ENCODE data around the gene HSFX3. TPM values are rescaled to one million over a fixed set of nuclear protein-coding genes. Genes with fewer than 3 reads are reported as not detected.
"Not testable (repeated sequence)": the region's sequence is repeated elsewhere in the genome, so short reads cannot be mapped to it uniquely, and the experiment has no call there.

Gene HSFX3
- total and polyA plus RNA-seq, 2 of the 13 experiments (the other 11 are each of a cell fraction or from before 2014, with no cell fraction given): not detected

DNA sequence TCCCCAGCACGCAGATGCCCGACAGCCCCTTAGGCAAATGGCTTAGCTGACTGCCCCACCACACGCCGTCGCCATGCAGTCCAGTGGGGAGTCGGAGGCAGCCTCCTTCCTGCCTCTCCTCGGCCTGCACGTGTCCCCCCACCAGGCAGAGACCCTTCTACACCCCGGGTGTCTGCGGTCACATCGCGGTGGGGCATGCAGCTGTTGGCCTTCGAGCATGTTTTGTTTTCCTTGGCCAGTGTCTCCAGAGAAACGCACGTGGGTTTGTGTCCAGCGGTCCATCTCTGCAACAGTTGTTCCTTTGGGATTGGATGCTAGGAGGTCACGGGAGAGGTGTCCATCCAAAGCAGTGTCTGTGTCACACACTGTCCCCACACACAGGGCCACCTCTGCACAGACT, 45.5 kb upstream of the HSFX3 start, which contains the start of gene HSFX2:
HSFX2 (minus strand) TSS at position 101 of the 400 bp plus-strand sequence. CDS start 614 bp downstream, outside the sequence.
- ATAC-seq; BruUV-seq (replicated peaks); DNase-seq (ENCODE audit: low spot score); CTCF ChIA-PET (ENCODE audit: low intra/inter-chr PET ratio, low total read pairs); H3K36me3 ChIP-seq (replicated peaks in 1 of 2; ENCODE audit: control insufficient read depth in 1 of 2, insufficient read depth in 2 of 2, low read length in 2 of 2); H3K79me2 ChIP-seq (ENCODE audit: insufficient read depth, low read length); in situ Hi-C loops (cut with HindIII; ENCODE audit: extremely low pct_ligation_motif_present, low pct_unique_long_range_greater_than_20kb); H4K20me1 ChIP-seq (ENCODE audit: insufficient read depth, low read length); intact Hi-C loops (cut with micrococcal nuclease; ENCODE audit: unreplicated experiment); FAIRE-seq; H3K27me3 ChIP-seq (ENCODE audit: control insufficient read depth in 1 of 2, insufficient read depth in 2 of 2, low read length in 2 of 2); H3K4me2 ChIP-seq (ENCODE audit: low read depth, low read length); H3K4me1 ChIP-seq (ENCODE audit: insufficient read depth, low read length); H3K27ac ChIP-seq (ENCODE audit: extremely low read length, insufficient read depth, low read length); H3K4me3 ChIP-seq (replicated peaks in 1 of 3; ENCODE audit: insufficient read depth in 1 of 3, low read depth in 2 of 3, low read length in 3 of 3); H3K9me3 ChIP-seq (ENCODE audit: low read length); H2AFZ ChIP-seq (ENCODE audit: low read length); H3K9ac ChIP-seq (ENCODE audit: insufficient read depth, low read depth, low read length); POLR2A ChIA-PET: not testable (repeated sequence)
- WGBS (ENCODE audit: low lambda C conversion rate): no CpG with 5 or more reads among the region's 17 CpGs

DNA sequence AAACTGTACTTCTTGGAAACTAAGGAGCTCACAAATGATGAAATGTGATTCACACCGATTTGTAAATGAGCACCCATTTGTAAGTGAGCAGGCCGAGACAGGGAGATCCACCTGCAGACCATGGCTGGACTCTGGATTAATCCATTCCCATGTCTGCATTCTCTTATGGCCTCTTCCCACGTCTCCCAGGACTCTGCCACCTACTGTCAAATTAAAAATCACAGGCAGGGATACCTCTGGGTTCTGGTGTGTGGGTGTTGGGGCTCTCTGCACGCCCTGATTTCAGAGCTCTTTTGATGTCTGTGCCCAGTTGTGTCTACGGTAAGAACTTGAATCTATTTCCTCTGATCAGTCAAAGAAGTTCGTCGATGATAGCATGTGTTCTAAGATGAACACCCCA, 41.3 kb upstream of the HSFX3 start:
- H3K9me3 ChIP-seq (ENCODE audit: low read length); H3K36me3 ChIP-seq (replicated peaks in 1 of 2; ENCODE audit: control insufficient read depth in 1 of 2, insufficient read depth in 2 of 2, low read length in 2 of 2); CTCF ChIA-PET (ENCODE audit: low intra/inter-chr PET ratio, low total read pairs); H4K20me1 ChIP-seq (ENCODE audit: insufficient read depth, low read length); H3K27me3 ChIP-seq (ENCODE audit: control insufficient read depth in 1 of 2, insufficient read depth in 2 of 2, low read length in 2 of 2); H3K4me1 ChIP-seq (ENCODE audit: insufficient read depth, low read length); H3K4me2 ChIP-seq (ENCODE audit: low read depth, low read length); FAIRE-seq; BruUV-seq (replicated peaks); H3K27ac ChIP-seq (ENCODE audit: extremely low read length, insufficient read depth, low read length); DNase-seq (ENCODE audit: low spot score); in situ Hi-C loops (cut with HindIII; ENCODE audit: extremely low pct_ligation_motif_present, low pct_unique_long_range_greater_than_20kb); H3K79me2 ChIP-seq (ENCODE audit: insufficient read depth, low read length); H3K9ac ChIP-seq (ENCODE audit: insufficient read depth, low read depth, low read length); intact Hi-C loops (cut with micrococcal nuclease; ENCODE audit: unreplicated experiment); H2AFZ ChIP-seq (ENCODE audit: low read length); H3K4me3 ChIP-seq (replicated peaks in 1 of 3; ENCODE audit: insufficient read depth in 1 of 3, low read depth in 2 of 3, low read length in 3 of 3); POLR2A ChIA-PET: not testable (repeated sequence)
- peak; percentile 52; the same call in 2 of the 3 replicates for ATAC-seq
- no CpG with 5 or more reads among the region's 7 CpGs for WGBS (ENCODE audit: low lambda C conversion rate)

GRCh38 chrX:149587359-149587758, 37.6 kb upstream of the HSFX3 start, which contains the start of gene MAGEA9B:
Gene MAGEA9B, minus strand, starts transcription at chrX:149587459. Its CDS starts 4,280 bp downstream, at chrX:149583179.
- not testable (repeated sequence) for ATAC-seq
- no CpG with 5 or more reads among the region's 12 CpGs for WGBS (ENCODE audit: low lambda C conversion rate)

DNA sequence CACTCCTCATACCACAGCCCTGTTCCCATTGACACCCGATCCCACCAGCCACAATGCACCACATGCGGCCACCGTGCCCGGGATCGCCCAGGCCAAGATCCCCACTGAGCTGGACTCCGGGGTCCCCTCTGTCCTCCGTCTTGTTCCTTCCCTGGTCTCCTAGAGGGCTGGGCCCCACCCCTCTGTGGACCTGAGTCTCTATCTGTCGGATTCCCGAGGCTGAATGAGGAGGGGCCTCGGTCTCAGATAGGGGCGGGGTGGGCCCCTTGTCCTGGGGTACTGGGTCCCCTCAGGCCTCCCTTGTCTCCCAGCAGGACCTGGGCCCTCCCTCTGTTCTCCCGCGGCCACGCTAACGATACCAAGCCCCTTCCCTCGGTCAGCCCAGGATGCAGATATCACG, 35.9 kb upstream of the HSFX3 start:
- H3K27me3 ChIP-seq (ENCODE audit: control insufficient read depth in 1 of 2, insufficient read depth in 2 of 2, low read length in 2 of 2); BruUV-seq (replicated peaks); H3K79me2 ChIP-seq (ENCODE audit: insufficient read depth, low read length); H3K36me3 ChIP-seq (replicated peaks in 1 of 2; ENCODE audit: control insufficient read depth in 1 of 2, insufficient read depth in 2 of 2, low read length in 2 of 2); intact Hi-C loops (cut with micrococcal nuclease; ENCODE audit: unreplicated experiment); CTCF ChIA-PET (ENCODE audit: low intra/inter-chr PET ratio, low total read pairs); H3K27ac ChIP-seq (ENCODE audit: extremely low read length, insufficient read depth, low read length); H3K4me1 ChIP-seq (ENCODE audit: insufficient read depth, low read length); POLR2A ChIA-PET; H4K20me1 ChIP-seq (ENCODE audit: insufficient read depth, low read length); ATAC-seq; DNase-seq (ENCODE audit: low spot score); in situ Hi-C loops (cut with HindIII; ENCODE audit: extremely low pct_ligation_motif_present, low pct_unique_long_range_greater_than_20kb); FAIRE-seq; H2AFZ ChIP-seq (ENCODE audit: low read length); H3K4me2 ChIP-seq (ENCODE audit: low read depth, low read length); H3K9ac ChIP-seq (ENCODE audit: insufficient read depth, low read depth, low read length); H3K4me3 ChIP-seq (replicated peaks in 1 of 3; ENCODE audit: insufficient read depth in 1 of 3, low read depth in 2 of 3, low read length in 3 of 3); H3K9me3 ChIP-seq (ENCODE audit: low read length): not testable (repeated sequence)
- no CpG with 5 or more reads among the region's 17 CpGs for WGBS (ENCODE audit: low lambda C conversion rate)

More at GRCh38 chrX:149587359-149587758, 37.6 kb upstream of the HSFX3 start, which contains the start of gene MAGEA9B:
- H3K4me1 ChIP-seq (ENCODE audit: insufficient read depth, low read length); CTCF ChIA-PET (ENCODE audit: low intra/inter-chr PET ratio, low total read pairs); FAIRE-seq; H2AFZ ChIP-seq (ENCODE audit: low read length); BruUV-seq (replicated peaks); H3K36me3 ChIP-seq (replicated peaks in 1 of 2; ENCODE audit: control insufficient read depth in 1 of 2, insufficient read depth in 2 of 2, low read length in 2 of 2); H4K20me1 ChIP-seq (ENCODE audit: insufficient read depth, low read length); H3K79me2 ChIP-seq (ENCODE audit: insufficient read depth, low read length); H3K27me3 ChIP-seq (ENCODE audit: control insufficient read depth in 1 of 2, insufficient read depth in 2 of 2, low read length in 2 of 2); in situ Hi-C loops (cut with HindIII; ENCODE audit: extremely low pct_ligation_motif_present, low pct_unique_long_range_greater_than_20kb); H3K27ac ChIP-seq (ENCODE audit: extremely low read length, insufficient read depth, low read length); intact Hi-C loops (cut with micrococcal nuclease; ENCODE audit: unreplicated experiment); H3K4me2 ChIP-seq (ENCODE audit: low read depth, low read length); H3K9ac ChIP-seq (ENCODE audit: insufficient read depth, low read depth, low read length); H3K9me3 ChIP-seq (ENCODE audit: low read length); DNase-seq (ENCODE audit: low spot score); POLR2A ChIA-PET; H3K4me3 ChIP-seq (replicated peaks in 1 of 3; ENCODE audit: insufficient read depth in 1 of 3, low read depth in 2 of 3, low read length in 3 of 3): not testable (repeated sequence)
